Keratinocyte (primary cell): ENCODE data around the gene SLC1A2. TPM values are rescaled to one million over a fixed set of nuclear protein-coding genes. Genes with fewer than 3 reads are reported as not detected.
A peak's percentile ranks its signal among the peaks of the same experiment; 100 is the strongest.

Experiments
- DNase-seq: peaks from one replicate; pipeline ENCODE4 v3.0.0-alpha.2; 2011; ENCODE audit warnings: low read depth, missing footprints, low spot score
- FAIRE-seq: peaks from 2 replicates; lab custom pipeline; 2011; peaks lifted over from hg19 to GRCh38; lab: Jason Lieb, UNC
- H2AFZ ChIP-seq: 2 replicates; pipeline ENCODE4 v1.6.0; 2012; ENCODE audit warnings: low read length, control low read depth, inconsistent platforms; ENCODE audit not compliant: control insufficient read depth
- H3K27ac ChIP-seq: 2 replicates; pipeline ENCODE4 v1.5.1; 2011; ENCODE audit warnings: low read length; ENCODE audit not compliant: control insufficient read depth, insufficient read depth
- H3K27me3 ChIP-seq: 3 replicates; pipeline ENCODE4 v1.6.0; 2011; ENCODE audit warnings: low read length; ENCODE audit not compliant: control insufficient read depth, insufficient read depth; ENCODE audit errors: extremely low read depth
- H3K36me3 ChIP-seq, 2 experiments: 2 replicates in 1 of 2; 3 replicates in 1 of 2; pipeline ENCODE4 v1.5.1; 2011; ENCODE audit warnings: low read length in 2 of 2, mild to moderate bottlenecking in 1 of 2; ENCODE audit not compliant: control insufficient read depth in 2 of 2, insufficient read depth in 2 of 2; ENCODE audit errors: extremely low read depth in 1 of 2
- H3K4me1 ChIP-seq: 3 replicates; pipeline ENCODE4 v1.5.1; 2011; ENCODE audit warnings: low read length; ENCODE audit not compliant: control insufficient read depth, insufficient read depth; ENCODE audit errors: extremely low read depth
- H3K4me2 ChIP-seq: 3 replicates; pipeline ENCODE4 v1.6.0; 2011; ENCODE audit warnings: low read depth, low read length; ENCODE audit not compliant: control insufficient read depth, insufficient read depth; ENCODE audit errors: extremely low read depth
- H3K4me3 ChIP-seq, 3 experiments: fragments of 200-600 bp in 1 of 3; sonication (generic) in 1 of 3; 2 replicates in 2 of 3; 3 replicates in 1 of 3; pipeline ENCODE4 v1.5.1; 2011 to 2016; ENCODE audit warnings: low read length in 3 of 3, mild to moderate bottlenecking in 3 of 3, control low read depth in 2 of 3, inconsistent platforms in 1 of 3, low read depth in 1 of 3, mixed read lengths in 1 of 3, mixed run types in 1 of 3, moderate library complexity in 1 of 3; ENCODE audit not compliant: control insufficient read depth in 2 of 3, insufficient read depth in 2 of 3; ENCODE audit errors: extremely low read depth in 1 of 3
- H3K79me2 ChIP-seq: 2 replicates; pipeline ENCODE4 v1.6.0; 2012; ENCODE audit warnings: low read length; ENCODE audit not compliant: control insufficient read depth, insufficient read depth
- H3K9ac ChIP-seq: 3 replicates; pipeline ENCODE4 v1.6.0; 2011; ENCODE audit warnings: low read length; ENCODE audit not compliant: control insufficient read depth, insufficient read depth; ENCODE audit errors: extremely low read depth
- H3K9me1 ChIP-seq: 3 replicates; pipeline ENCODE4 v1.6.0; 2011; ENCODE audit warnings: low read length; ENCODE audit not compliant: control insufficient read depth, insufficient read depth; ENCODE audit errors: extremely low read depth
- H3K9me3 ChIP-seq: 2 replicates; pipeline ENCODE4 v1.5.1; 2012; ENCODE audit warnings: low read depth, low read length; ENCODE audit not compliant: control insufficient read depth
- H4K20me1 ChIP-seq: 3 replicates; pipeline ENCODE4 v1.6.0; 2011; ENCODE audit warnings: low read length; ENCODE audit not compliant: control insufficient read depth, insufficient read depth; ENCODE audit errors: extremely low read depth
- EZH2 ChIP-seq: IDR thresholded peaks from one replicate; pipeline ENCODE4 v1.6.1; 2012; ENCODE audit warnings: inconsistent platforms, mild to moderate bottlenecking, low read length, moderate library complexity
- dilution Hi-C: fragments of 300-500 bp; cut with MboI; formaldehyde crosslinking; loops from one replicate; pipeline ENCODE4 v1.7.0; 2020; ENCODE audit warnings: low sequenced_read_pairs; ENCODE audit not compliant: extremely low pct_ligation_motif_present
- polyA minus RNA-seq, 3 experiments: library from RNA; depleted of rRNA, polyadenylated mRNA; stranded (reverse); fragments of >200 nt; gene quantifications; 1 replicate in 1 of 3; 2 replicates in 1 of 3; 3 replicates in 1 of 3; pipeline ENCODE4 v1.2.3, GENCODE V29; 2011
- polyA plus RNA-seq, 5 experiments: library from polyadenylated mRNA; depleted of rRNA in 3 of 5; stranded (reverse) in 3 of 5; stranded (forward) in 1 of 5; unstranded in 1 of 5; fragments of >200 nt; gene quantifications; 1 replicate in 1 of 5; 2 replicates in 3 of 5; 3 replicates in 1 of 5; pipeline versions ENCODE4 v1.2.1 to v1.2.3, GENCODE V29; 2011 to 2012; ENCODE audit warnings: missing spikeins in 2 of 5, low read depth in 1 of 5, low replicate concordance in 1 of 5
- TF ChIP-seq, protein P1 (sequence below), 3 experiments: IDR thresholded peaks in 1 of 3; conservative IDR thresholded peaks in 1 of 3; optimal IDR thresholded peaks in 1 of 3; 2 replicates in 2 of 3; 3 replicates in 1 of 3; pipeline versions ENCODE3 to v1.5.1; 2011; ENCODE audit warnings: low read length in 3 of 3, mild to moderate bottlenecking in 3 of 3, moderate library complexity in 2 of 3, control low read depth in 1 of 3, inconsistent platforms in 1 of 3; ENCODE audit not compliant: insufficient read depth in 2 of 3; ENCODE audit errors: extremely low read depth in 1 of 3

Gene SLC1A2
- polyA plus RNA-seq (under 0.01 to 0.04 TPM in 2 of 3 replicates, not detected in the other), polyA minus RNA-seq (0.59 to 1.5 TPM in 2 of 3 replicates, not detected in the other)
- 0.16 TPM for polyA plus RNA-seq (2011; ENCODE audit: low read depth)
- not detected in 2 replicates for polyA plus RNA-seq (2011; cell fraction: cytosol; rRNA removed)
- 0.18 and 0.33 TPM in 2 replicates for polyA plus RNA-seq (2011; cell fraction: nucleus; rRNA removed)
- 0.18 TPM in 1 of 2 replicates, not detected in the other for polyA plus RNA-seq (2012; ENCODE audit: low replicate concordance)
- polyA minus RNA-seq (2011; cell fraction: cytosol; rRNA and poly(A)+ RNA removed): not detected
- polyA minus RNA-seq (2011; cell fraction: nucleus; rRNA and poly(A)+ RNA removed): 0.53 and 1.4 TPM in 2 replicates

GRCh38 chr11:35419184-35419829 lies at the start of gene SLC1A2:
Gene SLC1A2, minus strand, starts transcription at chr11:35419558. Its CDS starts 592 bp downstream, at chr11:35418966.
- Histone ChIP-seq H3K4me1 (no peaks in the 10 kb centered on the region), H2AFZ (no peak within 1 kb of the TSS), H3K4me2 (peak within 1 kb of the TSS; percentile 39), H3K9ac (no peak within 1 kb of the TSS), H3K4me3 (peak within 1 kb of the TSS in 1 of 3 experiments; percentile 11), H3K9me3 (no peaks in the 10 kb centered on the region), H3K9me1 (no peaks in the 10 kb centered on the region), H3K27me3 (peaks cover 72% of the 10 kb centered on the region), H3K36me3 (no peaks in the 10 kb centered on the region), H3K79me2 (no peaks in the 10 kb centered on the region), H4K20me1 (no peaks in the 10 kb centered on the region), H3K27ac (no peak within 1 kb of the TSS)
- FAIRE-seq (no peak), DNase-seq (no peak)
- dilution Hi-C loops: no loop called here
- TF ChIP-seq, protein P1, sequence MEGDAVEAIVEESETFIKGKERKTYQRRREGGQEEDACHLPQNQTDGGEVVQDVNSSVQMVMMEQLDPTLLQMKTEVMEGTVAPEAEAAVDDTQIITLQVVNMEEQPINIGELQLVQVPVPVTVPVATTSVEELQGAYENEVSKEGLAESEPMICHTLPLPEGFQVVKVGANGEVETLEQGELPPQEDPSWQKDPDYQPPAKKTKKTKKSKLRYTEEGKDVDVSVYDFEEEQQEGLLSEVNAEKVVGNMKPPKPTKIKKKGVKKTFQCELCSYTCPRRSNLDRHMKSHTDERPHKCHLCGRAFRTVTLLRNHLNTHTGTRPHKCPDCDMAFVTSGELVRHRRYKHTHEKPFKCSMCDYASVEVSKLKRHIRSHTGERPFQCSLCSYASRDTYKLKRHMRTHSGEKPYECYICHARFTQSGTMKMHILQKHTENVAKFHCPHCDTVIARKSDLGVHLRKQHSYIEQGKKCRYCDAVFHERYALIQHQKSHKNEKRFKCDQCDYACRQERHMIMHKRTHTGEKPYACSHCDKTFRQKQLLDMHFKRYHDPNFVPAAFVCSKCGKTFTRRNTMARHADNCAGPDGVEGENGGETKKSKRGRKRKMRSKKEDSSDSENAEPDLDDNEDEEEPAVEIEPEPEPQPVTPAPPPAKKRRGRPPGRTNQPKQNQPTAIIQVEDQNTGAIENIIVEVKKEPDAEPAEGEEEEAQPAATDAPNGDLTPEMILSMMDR (optimal IDR thresholded peaks at IDR 0.05 in 1 of 3, IDR thresholded peaks at IDR 0.05 in 1 of 3, conservative IDR thresholded peaks at IDR 0.05 in 1 of 3; ENCODE audit: extremely low read depth in 1 of 3, insufficient read depth in 2 of 3, low read length in 3 of 3): no peak
- peak; percentile 17 for TF ChIP-seq EZH2

DNA sequence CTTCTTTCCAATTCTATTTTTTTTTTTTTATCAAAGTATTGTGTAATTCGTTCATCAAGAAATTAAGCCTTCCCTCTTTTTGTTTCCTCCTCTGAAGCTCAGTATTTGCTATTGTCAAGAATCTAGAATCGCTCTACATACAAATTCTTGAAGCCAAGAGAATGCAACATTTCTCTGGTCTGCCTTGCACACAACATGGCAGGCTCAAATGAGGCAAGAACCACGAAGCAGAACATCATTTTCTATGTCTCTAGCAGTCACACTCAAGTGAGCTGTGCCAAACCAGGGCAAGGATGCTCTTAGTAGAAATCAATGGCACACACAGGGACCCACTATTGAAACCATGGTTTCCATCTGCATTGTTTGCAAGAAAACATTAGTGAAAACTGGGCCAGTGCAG lies 46.7 kb upstream of the SLC1A2 start:
- DNase-seq (no peak), FAIRE-seq (no peak)
- Histone ChIP-seq H3K36me3 (no peaks in the 10 kb centered on the region), H3K9ac (no peak overlapping the region), H3K4me1 (no peaks in the 10 kb centered on the region), H3K9me3 (no peaks in the 10 kb centered on the region), H3K4me3 (no peak overlapping the region), H3K27ac (no peak overlapping the region), H3K9me1 (no peaks in the 10 kb centered on the region), H3K4me2 (no peak overlapping the region), H3K27me3 (no peaks in the 10 kb centered on the region), H2AFZ (no peak overlapping the region), H4K20me1 (no peaks in the 10 kb centered on the region), H3K79me2 (no peaks in the 10 kb centered on the region)
- dilution Hi-C loops: no loop called here
- TF ChIP-seq, protein P1 (optimal IDR thresholded peaks at IDR 0.05 in 1 of 3, IDR thresholded peaks at IDR 0.05 in 1 of 3, conservative IDR thresholded peaks at IDR 0.05 in 1 of 3; ENCODE audit: extremely low read depth in 1 of 3, insufficient read depth in 2 of 3, low read length in 3 of 3): no peak
- no peak for TF ChIP-seq EZH2
